Measurements from ENCODE around the gene FAM163B. TPM values are rescaled to one million over a fixed set of nuclear protein-coding genes. Genes with fewer than 3 reads are reported as not detected.

The FAM163B gene
- total RNA-seq, 2 experiments from 2014 or later: not detected

DNA sequence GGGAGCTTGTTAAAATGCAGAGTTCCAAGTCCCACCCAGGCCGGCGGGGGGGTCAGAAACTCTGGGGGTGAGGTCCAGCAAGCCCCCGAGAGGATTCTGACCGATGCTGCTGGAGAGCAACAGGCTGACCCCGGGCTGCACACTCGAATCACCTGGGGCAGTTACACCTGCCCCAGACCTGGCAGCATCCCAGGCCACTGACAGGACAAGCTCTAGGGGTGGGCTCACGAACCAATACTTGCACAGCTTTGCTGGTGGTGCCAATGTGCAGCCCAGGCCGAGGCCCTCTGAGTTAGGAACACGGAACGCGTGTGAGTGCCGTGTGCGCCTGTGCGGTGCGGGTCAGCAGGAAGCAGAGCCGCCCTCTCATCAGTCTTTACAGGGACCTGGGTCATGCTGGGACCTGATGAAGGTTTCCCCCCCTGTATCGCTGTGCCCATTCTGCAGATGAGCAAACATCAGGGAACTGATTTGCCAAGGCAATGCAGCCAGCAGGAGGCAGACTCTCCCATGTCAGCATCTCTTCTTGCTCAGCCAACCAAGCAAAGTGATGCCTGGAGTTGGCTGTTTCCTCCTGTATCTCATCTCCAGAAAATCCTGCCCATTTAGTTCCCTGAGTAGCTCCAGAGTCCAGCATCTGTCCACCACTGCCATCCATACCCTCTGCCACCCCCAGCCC lies 16.3 kb downstream of the FAM163B start:
- ChIA-PET CTCF (interaction anchor here (0.6 to 0.9 kb wide), 5 partner anchors 12 to 181 kb away, joined by 3 to 7 read pairs (median 3); no protein-coding TSS in a partner anchor), POLR2A (no interaction called here)
- Mint-ChIP-seq H3K9me3 (ENCODE audit: low read depth) (peaks cover 11% of the 10 kb centered on the region), H3K4me1 (no peaks in the 10 kb centered on the region), H3K36me3 (ENCODE audit: low read depth) (peaks cover 2% of the 10 kb centered on the region), H3K27ac (no peak overlapping the region), H3K27me3 (no peaks in the 10 kb centered on the region), H3K4me3 (no peak overlapping the region)
- ATAC-seq: no peak
- peak; percentile 54 for DNase-seq
- intact Hi-C loops (cut with DNase I, micrococcal nuclease): loop anchor here in 1 of 2 experiments (1.0 kb wide), 1 partner anchor 133 kb away; no protein-coding TSS in a partner anchor

DNA sequence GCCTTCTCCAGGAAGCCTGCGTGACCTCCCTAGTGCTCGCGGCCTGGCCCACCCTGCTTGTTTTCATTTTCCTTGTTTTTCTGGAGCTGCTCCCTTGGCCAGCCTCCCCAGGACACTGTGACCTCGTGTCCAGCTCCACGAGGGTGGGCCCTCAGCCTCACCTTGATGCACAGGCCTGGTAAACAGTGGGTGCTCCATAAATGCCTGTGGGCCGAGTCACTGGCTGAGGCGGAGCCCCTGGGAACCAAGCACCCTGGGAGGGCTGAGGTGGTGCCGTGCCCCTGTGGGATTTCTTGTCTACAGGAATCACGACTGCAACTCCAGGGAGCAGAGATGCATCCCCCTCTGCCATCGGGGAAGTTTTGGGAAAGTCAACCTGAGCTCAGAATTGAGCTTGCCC lies 17.2 kb downstream of the FAM163B start:
- intact Hi-C loops (cut with DNase I, micrococcal nuclease): no loop called here
- Mint-ChIP-seq H3K9me3 (ENCODE audit: low read depth) (peaks cover 4% of the 10 kb centered on the region), H3K27me3 (no peaks in the 10 kb centered on the region), H3K36me3 (ENCODE audit: low read depth) (no peaks in the 10 kb centered on the region), H3K4me3 (no peak overlapping the region), H3K27ac (no peak overlapping the region), H3K4me1 (no peaks in the 10 kb centered on the region)
- POLR2A ChIA-PET: no interaction called here
- no peak for ATAC-seq
- CTCF ChIA-PET: interaction anchor here (0.9 kb wide), 1 partner anchor 11 kb away, joined by 7 read pairs; no protein-coding TSS in a partner anchor
- DNase-seq: no peak

DNA sequence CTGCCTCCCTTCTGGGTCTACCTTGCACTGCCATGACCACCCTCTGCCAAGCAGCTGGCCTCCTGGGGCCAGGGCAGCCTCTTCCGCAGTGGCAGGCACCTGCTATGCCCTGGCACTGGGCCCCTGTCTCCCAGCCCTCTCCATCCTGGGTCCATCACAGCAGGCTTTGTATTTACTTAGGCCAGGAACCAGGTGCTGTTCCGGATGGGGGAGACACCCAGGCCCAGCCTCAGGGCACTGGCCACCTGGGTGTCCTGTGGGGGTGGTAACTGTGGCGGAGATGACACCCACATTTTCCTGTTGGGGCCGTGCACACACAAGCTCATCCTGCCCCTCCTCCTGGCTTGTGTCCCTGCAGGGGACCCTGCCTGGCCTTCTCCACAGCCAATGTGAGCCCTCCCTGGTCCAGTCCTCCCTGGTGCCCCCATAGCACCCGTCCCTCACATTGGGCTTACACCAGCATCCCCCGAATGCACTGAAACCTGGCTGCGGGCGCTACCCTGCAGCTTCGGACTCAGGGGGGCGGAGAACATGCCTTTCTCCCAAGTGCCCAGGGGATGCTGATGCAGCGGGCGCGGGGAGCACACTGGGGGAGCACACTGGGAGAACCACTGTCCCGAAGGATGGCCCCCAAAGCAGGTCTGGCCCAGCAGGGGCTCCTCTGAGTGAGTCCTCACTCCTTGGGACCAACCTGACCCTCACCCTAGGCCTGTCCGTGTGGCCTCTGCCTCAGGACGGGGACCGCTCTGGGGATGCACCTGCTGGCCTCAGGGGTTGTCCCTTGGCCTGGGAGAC lies 17.9 kb downstream of the FAM163B start:
- no peak overlapping the region for H3K27ac Mint-ChIP-seq
- H3K4me3 Mint-ChIP-seq: no peak overlapping the region
- DNase-seq (no peak), ATAC-seq (no peak)
- peaks cover 2% of the 10 kb centered on the region for H3K9me3 Mint-ChIP-seq (ENCODE audit: low read depth)
- no peaks in the 10 kb centered on the region for H3K36me3 Mint-ChIP-seq (ENCODE audit: low read depth)
- no peaks in the 10 kb centered on the region for H3K27me3 Mint-ChIP-seq
- no peaks in the 10 kb centered on the region for H3K4me1 Mint-ChIP-seq
- POLR2A ChIA-PET: no interaction called here
- intact Hi-C loops (cut with DNase I, micrococcal nuclease): no loop called here
- CTCF ChIA-PET: interaction anchor here (1.1 to 1.3 kb wide), 2 partner anchors 10 to 136 kb away, joined by 4 to 6 read pairs; no protein-coding TSS in a partner anchor

DNA sequence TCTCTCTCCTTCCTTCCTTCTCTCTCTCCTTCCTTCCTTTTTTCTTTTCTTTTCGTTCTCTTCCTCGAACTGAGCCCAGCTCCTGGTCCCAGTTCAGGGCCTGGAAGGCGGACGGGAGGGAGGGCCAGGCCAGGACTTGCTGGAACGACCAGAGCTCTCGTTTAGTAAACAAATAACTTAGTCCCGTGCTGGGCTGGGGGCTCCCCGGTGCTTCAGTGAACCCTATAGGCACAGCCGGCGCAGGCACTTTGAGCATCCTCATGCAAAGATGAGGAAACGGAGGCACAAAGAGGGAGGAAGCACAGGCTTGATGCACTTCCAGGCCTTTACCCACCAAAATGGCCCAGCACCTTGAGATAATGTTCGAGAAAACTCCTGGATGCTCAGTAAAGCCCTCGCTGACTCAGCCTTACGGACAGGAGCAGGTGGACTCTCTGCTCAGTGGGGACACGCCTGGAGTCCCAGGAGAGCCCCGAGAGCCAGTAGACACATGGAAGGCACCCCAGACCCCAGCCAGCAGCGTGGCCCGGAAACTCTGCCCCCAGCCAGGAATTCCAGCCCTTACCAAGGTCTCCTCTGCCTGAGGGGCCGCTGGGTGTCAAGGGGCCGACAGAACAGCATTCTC lies 18.8 kb downstream of the FAM163B start:
- H3K9me3 Mint-ChIP-seq (ENCODE audit: low read depth): peaks cover 2% of the 10 kb centered on the region
- H3K4me1 Mint-ChIP-seq: peaks cover under 1% of the 10 kb centered on the region
- H3K36me3 Mint-ChIP-seq (ENCODE audit: low read depth): no peaks in the 10 kb centered on the region
- ATAC-seq (no peak), DNase-seq (no peak)
- CTCF ChIA-PET: interaction anchor here (0.6 to 1.5 kb wide), 11 partner anchors 9 to 152 kb away, joined by 3 to 10 read pairs (median 4); no protein-coding TSS in a partner anchor
- no peak overlapping the region for H3K4me3 Mint-ChIP-seq
- POLR2A ChIA-PET: no interaction called here
- no peak overlapping the region for H3K27ac Mint-ChIP-seq
- intact Hi-C loops (cut with DNase I, micrococcal nuclease): no loop called here
- H3K27me3 Mint-ChIP-seq: peaks cover 6% of the 10 kb centered on the region

DNA sequence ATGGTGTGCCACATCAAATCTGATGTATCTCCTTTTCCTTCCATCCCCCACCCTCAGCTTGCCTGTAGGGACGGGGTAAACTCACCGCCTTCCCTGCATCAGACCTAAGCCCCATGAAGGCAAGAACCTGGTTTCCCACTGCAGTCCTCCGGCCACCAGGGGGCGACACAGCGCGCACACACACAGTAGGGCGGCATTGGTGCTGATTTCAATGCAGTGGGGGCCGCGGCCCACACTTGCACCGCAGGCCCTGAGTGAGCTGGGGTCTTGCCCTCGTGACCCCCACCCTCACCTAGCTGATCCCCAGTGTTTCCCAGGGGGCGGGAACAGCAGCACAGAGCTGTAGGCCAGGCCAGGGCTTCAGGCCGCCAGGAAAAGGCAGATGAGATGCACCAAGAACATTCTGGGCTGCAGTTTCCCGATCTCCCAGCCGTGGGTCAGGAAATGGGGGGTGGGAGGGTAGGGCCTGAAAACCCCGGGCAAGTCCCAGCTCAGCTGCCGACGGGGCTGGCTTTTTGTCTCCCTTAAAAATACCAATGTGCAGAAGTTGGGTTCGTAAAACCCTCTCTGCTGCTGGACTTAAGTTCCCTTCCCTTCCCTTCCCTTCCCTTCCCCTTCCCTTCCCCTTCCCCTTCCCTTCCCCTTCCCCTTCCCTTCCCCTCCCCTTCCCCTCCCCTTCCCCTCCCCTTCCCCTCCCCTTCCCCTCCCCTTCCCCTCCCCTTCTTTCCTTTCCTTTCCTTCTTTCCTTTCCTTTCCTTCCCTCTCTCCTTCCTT lies 19.5 kb downstream of the FAM163B start:
- Mint-ChIP-seq H3K9me3 (ENCODE audit: low read depth) (peaks cover 2% of the 10 kb centered on the region), H3K27me3 (peaks cover 8% of the 10 kb centered on the region), H3K27ac (no peak overlapping the region), H3K36me3 (ENCODE audit: low read depth) (no peaks in the 10 kb centered on the region), H3K4me3 (no peak overlapping the region), H3K4me1 (peaks cover 3% of the 10 kb centered on the region)
- DNase-seq: peak; percentile 79
- ChIA-PET POLR2A (no interaction called here), CTCF (interaction anchor here (0.5 to 1.5 kb wide), 11 partner anchors 11 to 882 kb away, joined by 3 to 10 read pairs (median 4); partner anchors contain the start of gene DBH)
- peak; percentile 72 for ATAC-seq
- intact Hi-C loops (cut with DNase I, micrococcal nuclease): loop anchor here (1.0 to 10.0 kb wide), 3 partner anchors 126 to 405 kb away; partner anchors contain the start of gene VAV2 (in 1 of the 2)

DNA sequence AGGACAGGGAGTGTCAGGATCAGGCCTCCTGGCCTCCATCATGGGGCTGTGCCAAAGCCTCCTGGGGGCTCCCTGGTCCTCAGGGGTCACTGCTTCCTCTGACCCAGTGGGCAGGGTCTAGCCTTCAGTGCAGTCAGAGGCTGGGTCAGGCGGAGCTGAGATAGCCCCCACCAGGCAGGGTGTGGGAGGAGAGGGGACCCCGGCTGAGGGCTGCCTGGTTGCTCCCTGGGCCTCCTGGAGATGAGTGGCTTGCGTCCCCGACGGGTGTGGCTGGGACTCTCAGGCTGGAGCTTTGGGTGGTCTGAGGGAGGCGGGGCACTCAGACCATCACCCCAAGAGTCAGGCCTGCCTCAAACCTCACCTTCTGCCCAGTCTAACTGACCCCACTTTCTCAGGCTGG lies 21.7 kb downstream of the FAM163B start:
- H3K27me3 Mint-ChIP-seq: peaks cover 17% of the 10 kb centered on the region
- peaks cover 3% of the 10 kb centered on the region for H3K4me1 Mint-ChIP-seq
- H3K9me3 Mint-ChIP-seq (ENCODE audit: low read depth): peaks cover 2% of the 10 kb centered on the region
- POLR2A ChIA-PET: no interaction called here
- H3K27ac Mint-ChIP-seq: no peak overlapping the region
- H3K4me3 Mint-ChIP-seq: no peak overlapping the region
- H3K36me3 Mint-ChIP-seq (ENCODE audit: low read depth): no peaks in the 10 kb centered on the region
- DNase-seq: no peak
- no peak for ATAC-seq
- intact Hi-C loops (cut with DNase I, micrococcal nuclease): loop anchor here in 1 of 2 experiments (10.0 kb wide), 1 partner anchor 407 kb away; the partner anchor contains the start of gene VAV2
- CTCF ChIA-PET: no interaction called here

DNA sequence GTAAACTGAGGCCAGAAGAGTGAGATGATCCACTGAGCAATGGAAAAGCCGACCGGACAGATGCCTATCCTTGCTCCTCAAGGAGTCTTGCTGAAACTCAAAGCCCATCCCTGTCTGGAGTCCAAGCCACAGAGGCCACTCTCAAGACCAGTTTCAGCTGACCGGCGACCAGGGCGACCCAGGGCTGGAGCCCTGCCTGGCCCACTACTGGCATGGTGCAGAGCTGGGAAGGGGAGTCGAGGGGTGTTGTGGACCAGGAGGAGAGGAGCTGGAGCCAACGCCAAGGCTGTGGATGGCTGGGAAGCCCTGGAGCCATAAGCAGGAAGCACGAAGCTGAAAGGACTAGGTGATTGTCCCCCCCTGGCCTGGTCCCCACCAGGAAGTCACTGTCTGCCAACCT lies 22.1 kb downstream of the FAM163B start:
- intact Hi-C loops (cut with DNase I, micrococcal nuclease): loop anchor here in 1 of 2 experiments (10.0 kb wide), 1 partner anchor 408 kb away; the partner anchor contains the start of gene VAV2
- ChIA-PET CTCF (no interaction called here), POLR2A (no interaction called here)
- peaks cover 3% of the 10 kb centered on the region for H3K4me1 Mint-ChIP-seq
- no peak overlapping the region for H3K27ac Mint-ChIP-seq
- no peaks in the 10 kb centered on the region for H3K36me3 Mint-ChIP-seq (ENCODE audit: low read depth)
- H3K4me3 Mint-ChIP-seq: no peak overlapping the region
- peaks cover 21% of the 10 kb centered on the region for H3K27me3 Mint-ChIP-seq
- DNase-seq (no peak), ATAC-seq (no peak)
- H3K9me3 Mint-ChIP-seq (ENCODE audit: low read depth): peaks cover 2% of the 10 kb centered on the region

DNA sequence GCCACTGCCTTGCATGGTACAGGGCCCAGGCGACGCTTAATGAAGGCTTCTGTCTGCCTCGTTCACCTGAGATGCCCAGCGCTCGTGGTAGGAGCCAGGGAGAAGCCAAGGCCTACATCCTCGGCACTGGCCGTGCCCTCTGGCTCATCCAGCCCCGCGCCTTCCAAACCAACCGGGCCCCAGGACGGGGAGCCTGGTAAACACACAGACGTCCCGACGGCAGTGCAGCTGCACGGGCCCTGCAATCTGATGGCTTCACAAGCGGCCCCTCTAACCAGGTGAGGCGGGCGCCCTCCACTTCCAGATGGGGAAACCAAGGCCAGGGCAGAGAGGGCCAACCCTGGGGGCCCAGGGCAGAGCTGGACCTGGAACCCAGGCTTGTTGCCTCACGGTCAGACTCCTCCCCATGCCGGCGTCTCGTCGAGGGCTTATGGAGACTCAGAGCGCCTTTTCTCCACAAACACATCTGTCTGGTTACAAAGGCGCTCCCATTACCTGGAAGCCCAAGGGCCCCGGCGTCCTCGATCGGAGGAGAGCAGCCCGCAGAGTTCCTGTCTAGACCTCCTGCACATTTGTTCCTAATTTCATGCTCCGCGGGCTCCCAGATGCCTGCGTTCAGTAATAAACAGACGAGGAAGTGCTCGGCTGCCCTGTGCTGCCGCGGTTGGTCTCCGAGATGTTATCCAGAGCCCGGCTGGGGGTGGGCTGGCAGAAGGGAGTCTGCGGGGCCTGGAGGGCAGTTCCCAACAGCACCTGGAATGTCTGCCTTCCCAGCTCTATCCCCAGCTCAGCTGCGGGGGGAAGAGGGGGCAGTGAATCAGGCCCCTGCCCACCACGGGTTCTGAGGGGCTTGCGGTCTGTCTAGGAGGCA lies 23.5 kb downstream of the FAM163B start:
- no peak for ATAC-seq
- H3K9me3 Mint-ChIP-seq (ENCODE audit: low read depth): peaks cover 2% of the 10 kb centered on the region
- peaks cover 26% of the 10 kb centered on the region for H3K27me3 Mint-ChIP-seq
- H3K27ac Mint-ChIP-seq: no peak overlapping the region
- peaks cover 3% of the 10 kb centered on the region for H3K4me1 Mint-ChIP-seq
- no peak overlapping the region for H3K4me3 Mint-ChIP-seq
- no peaks in the 10 kb centered on the region for H3K36me3 Mint-ChIP-seq (ENCODE audit: low read depth)
- POLR2A ChIA-PET: no interaction called here
- CTCF ChIA-PET: interaction anchor here (0.7 to 1.1 kb wide), 2 partner anchors 18 to 49 kb away, joined by 3 to 8 read pairs; no protein-coding TSS in a partner anchor
- intact Hi-C loops (cut with DNase I, micrococcal nuclease): loop anchor here in 1 of 2 experiments (10.0 kb wide), 1 partner anchor 409 kb away; the partner anchor contains the start of gene VAV2
- DNase-seq: no peak

DNA sequence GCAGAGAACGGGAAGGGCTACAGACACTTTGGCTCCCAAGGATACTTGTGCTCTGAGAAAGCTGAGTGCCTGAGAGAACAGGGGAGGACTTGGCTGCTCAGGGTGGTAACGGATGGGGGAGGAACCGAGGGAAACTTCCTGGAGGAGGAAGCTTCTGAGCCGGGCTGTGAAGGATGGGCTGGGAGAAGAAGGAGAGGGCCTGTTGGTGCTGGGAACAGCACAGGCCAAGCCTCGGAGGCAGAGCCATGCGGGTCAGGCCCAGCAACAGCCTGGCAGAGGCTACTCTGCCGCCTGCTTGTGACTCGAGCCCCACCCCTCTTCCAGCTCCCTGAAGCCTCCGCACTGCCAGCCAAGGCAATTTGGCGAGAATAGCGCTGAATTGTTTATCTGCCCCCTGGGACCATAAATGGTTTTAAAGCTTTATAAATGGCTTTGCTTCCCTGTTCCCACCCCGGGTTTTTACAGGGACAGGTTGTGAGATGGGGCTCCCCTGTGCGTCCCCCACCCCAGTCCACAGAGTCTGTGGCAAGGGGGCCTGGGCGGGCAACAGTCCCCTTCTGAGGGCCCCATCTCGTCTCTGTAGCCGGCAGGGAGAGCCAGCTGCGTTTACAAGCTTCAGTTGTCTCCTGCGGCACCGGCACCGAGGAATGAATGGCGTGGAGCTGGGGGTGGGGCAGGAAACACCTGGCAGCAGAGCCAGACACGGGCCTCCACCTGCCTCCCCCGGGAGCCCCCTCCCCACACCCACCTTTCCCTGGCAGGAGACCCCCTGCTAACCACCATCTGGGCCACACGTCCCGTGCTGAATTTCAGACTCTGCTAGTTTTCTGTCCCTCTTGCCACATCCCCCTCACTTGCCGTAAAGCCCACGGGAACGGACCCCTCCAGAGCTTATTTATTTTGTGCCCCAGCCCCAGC lies 24.4 kb downstream of the FAM163B start:
- Mint-ChIP-seq H3K9me3 (ENCODE audit: low read depth) (peaks cover 2% of the 10 kb centered on the region), H3K4me1 (peaks cover 3% of the 10 kb centered on the region), H3K27me3 (peaks cover 29% of the 10 kb centered on the region), H3K4me3 (no peak overlapping the region), H3K27ac (no peak overlapping the region), H3K36me3 (ENCODE audit: low read depth) (no peaks in the 10 kb centered on the region)
- intact Hi-C loops (cut with DNase I, micrococcal nuclease): loop anchor here in 1 of 2 experiments (10.0 kb wide), 1 partner anchor 410 kb away; the partner anchor contains the start of gene VAV2
- ChIA-PET POLR2A (no interaction called here), CTCF (interaction anchor here (0.9 to 1.1 kb wide), 2 partner anchors 19 to 142 kb away, joined by 4 to 8 read pairs; no protein-coding TSS in a partner anchor)
- DNase-seq (no peak), ATAC-seq (no peak)

Measured in activated CD4-positive, alpha-beta T cell treated with anti-CD3 and anti-CD28 coated beads for 36 hours (primary cell).